ENCODE results near the gene ACAT2. TPM values are rescaled to one million over a fixed set of nuclear protein-coding genes. Genes with fewer than 3 reads are reported as not detected.
"Not testable (repeated sequence)": the region's sequence is repeated elsewhere in the genome, so short reads cannot be mapped to it uniquely, and the experiment has no call there.

ACAT2 gene
- total and polyA plus RNA-seq, 3 donors from 2014 or later, result 15.8 to 45.9 (median 17.1) TPM

- TF ChIP-seq POLR2A (IDR thresholded peaks at IDR 0.05) (no peak), CTCF (IDR thresholded peaks at IDR 0.05) (no peak)
- DNase-seq, result no peak
- Histone ChIP-seq H3K27ac (no peak overlapping the region), H3K36me3 (ENCODE audit: low read depth, missing control alignments) (no peaks in the 10 kb centered on the region), H3K27me3 (no peaks in the 10 kb centered on the region), H3K4me3 (no peak overlapping the region), H3K9me3 (no peaks in the 10 kb centered on the region), H3K4me1 (no peaks in the 10 kb centered on the region)
- WGBS, 2 donors, result 81 to 90% methylated on average over 8 to 16 of the region's 16 CpGs
- intact Hi-C loops (cut with DNase I; ENCODE audit: low total_unique reads), result no loop called here
These were observed 57.3 kb downstream of the ACAT2 start for GRCh38 chr6:159819098-159819497.

- H3K36me3 ChIP-seq (ENCODE audit: low read depth, missing control alignments), result no peaks in the 10 kb centered on the region
- H3K27ac ChIP-seq, result no peak overlapping the region
- no peaks in the 10 kb centered on the region for H3K27me3 ChIP-seq
- WGBS, 2 donors, result 75 to 82% methylated on average over 27 to 28 of the region's 28 CpGs
- no peak for DNase-seq
- no peaks in the 10 kb centered on the region for H3K9me3 ChIP-seq
- no peaks in the 10 kb centered on the region for H3K4me1 ChIP-seq
- no peak overlapping the region for H3K4me3 ChIP-seq
- intact Hi-C loops (cut with DNase I; ENCODE audit: low total_unique reads), result no loop called here
- TF ChIP-seq CTCF (IDR thresholded peaks at IDR 0.05) (no peak), POLR2A (IDR thresholded peaks at IDR 0.05) (no peak)
These were observed 58.2 kb downstream of the ACAT2 start for GRCh38 chr6:159819932-159820640.

- Histone ChIP-seq H3K36me3 (ENCODE audit: low read depth, missing control alignments) (no peaks in the 10 kb centered on the region), H3K27me3 (no peaks in the 10 kb centered on the region), H3K4me3 (no peak overlapping the region), H3K27ac (no peak overlapping the region), H3K4me1 (no peaks in the 10 kb centered on the region), H3K9me3 (no peaks in the 10 kb centered on the region)
- no peak for TF ChIP-seq CTCF (IDR thresholded peaks at IDR 0.05)
- no peak for TF ChIP-seq POLR2A (IDR thresholded peaks at IDR 0.05)
- 84 to 89% methylated on average over 11 of the region's 11 CpGs for WGBS, 2 donors
- intact Hi-C loops (cut with DNase I; ENCODE audit: low total_unique reads), result no loop called here
- DNase-seq, result no peak
These were observed 59.3 kb downstream of the ACAT2 start for GRCh38 chr6:159821122-159821521.

GRCh38 chr6:159821726-159822125, 59.9 kb downstream of the ACAT2 start:
- 93 to 94% methylated on average over 9 to 10 of the region's 10 CpGs for WGBS, 2 donors
- H3K36me3 ChIP-seq (ENCODE audit: low read depth, missing control alignments), result no peaks in the 10 kb centered on the region
- no peaks in the 10 kb centered on the region for H3K27me3 ChIP-seq
- H3K9me3 ChIP-seq, result no peaks in the 10 kb centered on the region
- no peak for DNase-seq
- H3K27ac ChIP-seq, result no peak overlapping the region
- no peak overlapping the region for H3K4me3 ChIP-seq
- H3K4me1 ChIP-seq, result no peaks in the 10 kb centered on the region
- intact Hi-C loops (cut with DNase I; ENCODE audit: low total_unique reads), result no loop called here
- no peak for TF ChIP-seq CTCF (IDR thresholded peaks at IDR 0.05)
- TF ChIP-seq POLR2A (IDR thresholded peaks at IDR 0.05), result no peak

GRCh38 chr6:159823953-159824352, 62.1 kb downstream of the ACAT2 start:
- H3K36me3 ChIP-seq (ENCODE audit: low read depth, missing control alignments), result no peaks in the 10 kb centered on the region
- no peaks in the 10 kb centered on the region for H3K27me3 ChIP-seq
- intact Hi-C loops (cut with DNase I; ENCODE audit: low total_unique reads), result no loop called here
- H3K27ac ChIP-seq, result no peak overlapping the region
- H3K9me3 ChIP-seq, result no peaks in the 10 kb centered on the region
- TF ChIP-seq CTCF (IDR thresholded peaks at IDR 0.05) (no peak), POLR2A (IDR thresholded peaks at IDR 0.05) (no peak)
- no peaks in the 10 kb centered on the region for H3K4me1 ChIP-seq
- 93 to 96% methylated on average over 3 of the region's 3 CpGs for WGBS, 2 donors
- DNase-seq, result no peak
- H3K4me3 ChIP-seq, result no peak overlapping the region

- H3K27me3 ChIP-seq; H3K4me1 ChIP-seq; DNase-seq; H3K36me3 ChIP-seq (ENCODE audit: low read depth, missing control alignments); H3K4me3 ChIP-seq; H3K9me3 ChIP-seq; H3K27ac ChIP-seq; intact Hi-C loops (cut with DNase I; ENCODE audit: low total_unique reads): not testable (repeated sequence)
- 97% methylated on average over 9 of the region's 9 CpGs for WGBS, 2 donors
These were observed 62.8 kb downstream of the ACAT2 start for GRCh38 chr6:159824690-159825089.

Measured in testis (tissue), 3 donors.